AG09319 (cell line): ENCODE results near the gene PPP1R8.

Source experiments
- DNase-seq: peaks from one replicate; pipeline ENCODE4 v3.0.0-alpha.2; 2010; ENCODE audit warnings: low read depth; ENCODE audit errors: extremely low read depth
- CTCF ChIP-seq: IDR thresholded peaks from 2 replicates; pipeline ENCODE4 v1.5.1; 2011; ENCODE audit warnings: low read depth, mild to moderate bottlenecking, inconsistent platforms, low read length, moderate library complexity

PPP1R8 gene

GRCh38 chr1:27872802-27873551 is 42.4 kb downstream of the PPP1R8 start:
- DNase-seq: no peak
- no peak for TF ChIP-seq CTCF

- no peak for DNase-seq
Measured at GRCh38 chr1:27873671-27874384, 43.2 kb downstream of the PPP1R8 start.

DNA sequence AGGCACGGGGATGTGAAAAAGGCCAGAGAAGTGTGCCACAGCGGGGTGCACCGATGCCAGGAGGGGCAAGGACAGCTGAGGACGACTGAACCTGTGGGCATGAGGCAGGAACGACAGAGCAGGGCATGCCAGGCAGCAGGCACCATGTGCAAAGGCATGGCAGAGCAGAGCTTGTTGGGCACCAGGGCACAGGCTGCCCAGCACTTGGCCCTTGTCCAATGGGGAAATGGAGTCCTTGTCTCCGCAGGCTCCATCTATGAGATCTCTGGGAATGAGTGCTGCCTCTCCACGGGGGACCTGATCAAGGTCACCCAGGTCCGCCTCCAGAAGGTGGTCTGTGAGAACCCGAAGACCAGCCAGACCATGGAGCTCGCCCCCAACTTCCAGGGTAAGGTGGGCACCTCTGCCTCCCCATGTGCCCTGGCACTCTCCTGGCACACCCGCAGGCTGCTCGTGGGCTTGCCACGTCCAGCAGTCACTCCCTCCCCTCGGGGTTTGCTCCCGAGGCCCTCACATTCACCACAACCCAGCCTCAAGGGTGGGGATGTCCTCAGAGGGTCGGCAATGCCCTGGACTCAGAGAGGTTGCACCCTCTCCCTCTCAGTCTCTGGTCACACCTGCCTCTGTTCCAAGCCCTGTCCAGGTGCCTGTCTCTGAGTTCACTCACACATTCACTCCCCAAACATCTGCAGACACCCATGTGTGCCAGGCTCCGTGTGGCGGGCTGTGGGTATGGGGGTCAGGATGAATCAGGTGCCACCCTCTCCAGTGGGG is 45.9 kb downstream of the PPP1R8 start:
- DNase-seq: no peak
- TF ChIP-seq CTCF: no peak

More at GRCh38 chr1:27873671-27874384, 43.2 kb downstream of the PPP1R8 start:
- TF ChIP-seq CTCF: no peak

DNA sequence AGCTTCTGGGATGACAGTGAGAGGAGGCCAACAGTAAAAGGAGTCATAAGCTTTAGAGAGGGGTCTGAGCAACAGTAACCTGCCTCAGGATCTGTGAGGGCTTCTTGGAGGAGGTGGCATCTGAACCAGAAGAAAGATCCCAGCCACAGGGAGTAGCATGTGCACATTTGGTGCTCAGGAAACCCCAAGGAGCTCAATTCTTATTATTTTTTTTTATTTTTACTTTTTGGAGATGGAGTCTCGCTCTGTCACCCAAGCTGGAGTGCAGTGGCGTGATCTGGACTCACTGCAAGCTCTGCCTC is 46.5 kb downstream of the PPP1R8 start:
- no peak for TF ChIP-seq CTCF
- DNase-seq: no peak

DNA sequence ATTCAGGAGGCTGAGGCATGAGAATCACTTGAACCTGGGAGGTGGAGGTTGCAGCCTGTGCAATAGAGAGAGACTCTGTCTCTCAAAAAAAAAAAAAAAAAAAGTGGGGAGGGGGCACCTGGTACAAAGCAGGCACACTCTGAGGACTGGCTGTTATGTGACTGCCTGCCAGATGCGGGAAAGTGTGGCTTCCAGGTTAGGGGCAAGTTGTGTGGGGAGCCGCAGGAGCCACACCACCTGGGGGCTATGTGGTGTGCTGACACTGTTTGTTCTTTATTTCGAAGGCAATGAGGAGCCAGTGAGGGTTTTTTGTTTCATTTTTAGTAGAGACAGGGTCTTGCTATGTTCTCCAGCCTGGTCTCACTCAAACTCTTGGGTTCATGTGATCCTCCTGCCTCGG is 47.5 kb downstream of the PPP1R8 start:
- no peak for DNase-seq
- no peak for TF ChIP-seq CTCF

DNA sequence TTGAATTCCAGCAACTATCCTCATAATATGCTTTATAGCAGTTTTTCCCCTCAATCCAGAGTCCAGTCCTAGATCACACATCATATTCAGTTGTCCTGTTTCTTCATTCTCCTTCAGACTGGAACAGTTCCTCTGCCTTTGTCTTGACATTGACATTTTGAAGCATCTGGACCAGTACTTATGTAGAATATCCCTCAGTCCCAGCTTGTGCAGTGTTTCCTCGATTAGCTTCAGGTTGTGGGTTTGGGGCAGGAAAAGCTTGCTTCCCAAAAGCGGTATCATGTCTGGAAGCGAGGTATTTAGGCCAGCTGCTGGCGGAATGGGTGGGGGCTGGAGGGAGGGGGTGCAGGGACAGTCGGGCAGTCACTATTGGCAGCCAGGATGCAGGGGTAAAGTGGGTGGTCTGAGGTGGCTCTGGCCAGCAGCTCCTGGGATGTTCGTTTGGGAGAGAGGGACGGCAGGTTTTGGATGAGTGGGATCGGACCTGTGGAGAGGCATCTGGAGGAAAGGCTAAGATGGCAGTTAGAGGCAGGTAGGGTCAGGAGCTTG is 48.3 kb downstream of the PPP1R8 start:
- TF ChIP-seq CTCF: no peak
- DNase-seq: no peak
